Measurements from ENCODE around the gene ANKUB1.

Gene ANKUB1

GRCh38 chr3:149809699-149810098 lies 17.3 kb upstream of the ANKUB1 start:
- DNase-seq (ENCODE audit: low spot score) = no peak

GRCh38 chr3:149808209-149808829 lies 16.0 kb upstream of the ANKUB1 start:
- peak; percentile 75 for DNase-seq (ENCODE audit: low spot score)

- DNase-seq (ENCODE audit: low spot score) = no peak
Observed at GRCh38 chr3:149806171-149806778, 13.9 kb upstream of the ANKUB1 start.

- DNase-seq (ENCODE audit: low spot score) = no peak
Observed at GRCh38 chr3:149801639-149802038, 9.3 kb upstream of the ANKUB1 start.

GRCh38 chr3:149801195-149801594 lies 8.8 kb upstream of the ANKUB1 start:
- no peak for DNase-seq (ENCODE audit: low spot score)

GRCh38 chr3:149800693-149801092 lies 8.3 kb upstream of the ANKUB1 start:
- no peak for DNase-seq (ENCODE audit: low spot score)

GRCh38 chr3:149796026-149796425 lies 3.7 kb upstream of the ANKUB1 start:
- DNase-seq (ENCODE audit: low spot score) = no peak

- DNase-seq (ENCODE audit: low spot score) = no peak
Observed at GRCh38 chr3:149790698-149791097, 1.7 kb downstream of the ANKUB1 start.

GRCh38 chr3:149790268-149790667 lies 2.1 kb downstream of the ANKUB1 start:
- no peak for DNase-seq (ENCODE audit: low spot score)

GRCh38 chr3:149784064-149784704 lies 8.2 kb downstream of the ANKUB1 start:
- DNase-seq (ENCODE audit: low spot score) = peak; percentile 81

- DNase-seq (ENCODE audit: low spot score) = peak; percentile 76
Observed at GRCh38 chr3:149783576-149783975, 8.8 kb downstream of the ANKUB1 start.

GRCh38 chr3:149781741-149782140 lies 10.6 kb downstream of the ANKUB1 start:
- DNase-seq (ENCODE audit: low spot score) = no peak

- DNase-seq (ENCODE audit: low spot score) = no peak
Observed at GRCh38 chr3:149781211-149781610, 11.1 kb downstream of the ANKUB1 start.

GRCh38 chr3:149777414-149778214 lies 14.7 kb downstream of the ANKUB1 start:
- DNase-seq (ENCODE audit: low spot score) = no peak

- no peak for DNase-seq (ENCODE audit: low spot score)
Observed at GRCh38 chr3:149776170-149776569, 16.2 kb downstream of the ANKUB1 start.

- DNase-seq (ENCODE audit: low spot score) = no peak
Observed at GRCh38 chr3:149772861-149773260, 19.5 kb downstream of the ANKUB1 start.

GRCh38 chr3:149771652-149772271 lies 20.6 kb downstream of the ANKUB1 start:
- peak; percentile 43 for DNase-seq (ENCODE audit: low spot score)

- no peak for DNase-seq (ENCODE audit: low spot score)
Observed at GRCh38 chr3:149770246-149770645, 22.1 kb downstream of the ANKUB1 start.

GRCh38 chr3:149768704-149769103 lies 23.6 kb downstream of the ANKUB1 start:
- no peak for DNase-seq (ENCODE audit: low spot score)

GRCh38 chr3:149767720-149768119 lies 24.6 kb downstream of the ANKUB1 start:
- no peak for DNase-seq (ENCODE audit: low spot score)

GRCh38 chr3:149765762-149766334 lies 26.5 kb downstream of the ANKUB1 start:
- peak; percentile 62 for DNase-seq (ENCODE audit: low spot score)

GRCh38 chr3:149764302-149764701 lies 28.1 kb downstream of the ANKUB1 start:
- DNase-seq (ENCODE audit: low spot score) = no peak
